ENCODE measurements around the gene TAOK2.

TAOK2 gene

DNA sequence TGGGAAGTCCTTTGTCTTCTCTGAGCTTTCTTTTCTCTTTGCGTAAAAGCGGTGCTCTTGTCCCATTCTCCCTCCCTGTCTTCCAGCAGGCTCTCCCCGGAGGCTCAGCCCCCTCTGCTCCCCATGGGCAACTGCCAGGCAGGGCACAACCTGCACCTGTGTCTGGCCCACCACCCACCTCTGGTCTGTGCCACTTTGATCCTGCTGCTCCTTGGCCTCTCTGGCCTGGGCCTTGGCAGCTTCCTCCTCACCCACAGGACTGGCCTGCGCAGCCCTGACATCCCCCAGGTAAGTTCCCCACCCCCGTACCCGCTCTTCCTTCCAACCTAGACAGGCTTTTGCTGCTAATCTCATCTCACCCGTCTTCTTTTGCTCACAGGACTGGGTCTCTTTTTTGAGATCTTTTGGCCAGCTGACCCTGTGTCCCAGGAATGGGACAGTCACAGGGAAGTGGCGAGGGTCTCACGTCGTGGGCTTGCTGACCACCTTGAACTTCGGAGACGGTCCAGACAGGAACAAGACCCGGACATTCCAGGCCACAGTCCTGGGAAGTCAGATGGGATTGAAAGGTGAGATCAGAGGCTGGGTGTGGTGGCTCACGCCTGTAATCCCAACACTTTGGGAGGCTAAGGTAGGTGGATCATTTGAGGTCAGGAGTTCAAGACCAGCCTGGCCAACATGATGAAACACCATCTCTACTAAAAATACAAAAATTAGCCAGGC, 10.5 kb upstream of the TAOK2 start:
- no peak for DNase-seq

DNA sequence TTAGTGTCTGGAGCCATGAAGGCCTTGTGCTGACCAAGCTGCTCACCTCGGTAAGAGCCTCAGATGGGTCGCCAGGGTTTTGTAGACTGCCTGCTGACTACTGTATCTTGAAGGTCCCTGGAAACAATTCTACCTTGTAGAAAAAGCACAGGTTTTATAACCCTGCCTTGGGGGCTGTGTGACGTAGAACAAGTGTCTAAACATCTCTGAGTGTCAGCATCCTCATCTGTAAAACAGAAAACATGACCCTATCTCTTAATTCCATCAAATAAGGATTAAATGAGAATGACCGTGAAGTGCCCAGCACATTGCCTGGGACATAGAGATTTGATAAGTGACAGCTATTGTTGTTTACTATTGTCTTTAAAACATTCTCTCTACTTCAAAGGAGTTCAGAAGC, 5.5 kb upstream of the TAOK2 start:
- no peak for DNase-seq

DNA sequence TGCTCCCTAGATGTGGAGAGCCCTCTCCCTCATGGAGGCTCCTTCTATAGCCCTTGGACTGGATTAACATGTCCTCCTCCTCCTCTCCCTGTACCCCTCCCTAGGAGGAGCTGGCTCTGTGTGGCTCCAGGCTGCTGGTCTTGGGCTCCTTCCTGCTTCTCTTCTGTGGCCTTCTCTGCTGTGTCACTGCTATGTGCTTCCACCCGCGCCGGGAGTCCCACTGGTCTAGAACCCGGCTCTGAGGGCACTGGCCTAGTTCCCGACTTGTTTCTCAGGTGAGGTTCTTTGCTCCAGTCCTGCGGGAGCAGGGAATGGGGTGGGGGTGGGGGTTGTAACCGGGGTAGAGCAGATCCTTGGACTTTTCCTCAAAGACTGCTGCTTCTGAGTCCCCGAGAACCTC, 2.4 kb upstream of the TAOK2 start:
- no peak for DNase-seq

DNA sequence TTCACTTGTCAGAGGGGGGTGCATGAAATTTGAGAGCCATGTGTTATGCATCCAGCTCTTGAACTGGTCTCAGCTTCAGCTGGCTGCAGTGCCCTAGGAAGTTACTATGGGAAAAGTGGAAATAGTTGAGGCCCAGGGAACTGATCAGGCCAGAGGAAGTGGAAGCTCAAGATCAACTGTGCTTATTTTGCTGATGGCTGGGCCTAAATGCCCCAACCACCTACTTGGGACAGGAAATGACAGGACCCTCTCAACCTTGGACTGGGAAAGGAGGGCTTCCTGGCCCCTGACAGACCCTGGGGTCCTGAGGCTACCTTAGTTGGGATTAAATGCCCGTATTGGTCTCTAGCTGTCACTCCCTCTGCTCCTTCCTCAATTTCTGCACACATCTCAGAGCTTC, 1.2 kb upstream of the TAOK2 start:
- no peak for DNase-seq

DNA sequence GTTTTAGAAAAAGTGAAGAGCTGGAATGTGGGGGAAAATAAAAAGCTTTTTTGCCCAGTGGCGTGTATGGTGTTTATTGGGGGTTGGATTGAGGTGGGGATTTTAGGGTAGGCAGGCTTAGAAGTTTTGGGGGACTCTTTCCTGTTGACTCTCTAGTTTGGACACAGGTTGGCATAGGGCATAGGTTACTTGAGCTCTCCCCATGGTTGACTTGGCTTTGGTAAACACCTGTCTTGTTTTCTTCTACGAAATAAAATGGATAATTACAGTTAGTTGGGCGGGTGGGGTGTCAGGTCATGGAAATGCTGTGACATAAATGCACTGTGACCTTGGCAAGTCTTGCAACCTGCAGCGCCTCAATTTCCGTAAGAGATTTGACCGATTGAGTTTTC, 680 bp upstream of the TAOK2 start:
- DNase-seq, result no peak

DNA sequence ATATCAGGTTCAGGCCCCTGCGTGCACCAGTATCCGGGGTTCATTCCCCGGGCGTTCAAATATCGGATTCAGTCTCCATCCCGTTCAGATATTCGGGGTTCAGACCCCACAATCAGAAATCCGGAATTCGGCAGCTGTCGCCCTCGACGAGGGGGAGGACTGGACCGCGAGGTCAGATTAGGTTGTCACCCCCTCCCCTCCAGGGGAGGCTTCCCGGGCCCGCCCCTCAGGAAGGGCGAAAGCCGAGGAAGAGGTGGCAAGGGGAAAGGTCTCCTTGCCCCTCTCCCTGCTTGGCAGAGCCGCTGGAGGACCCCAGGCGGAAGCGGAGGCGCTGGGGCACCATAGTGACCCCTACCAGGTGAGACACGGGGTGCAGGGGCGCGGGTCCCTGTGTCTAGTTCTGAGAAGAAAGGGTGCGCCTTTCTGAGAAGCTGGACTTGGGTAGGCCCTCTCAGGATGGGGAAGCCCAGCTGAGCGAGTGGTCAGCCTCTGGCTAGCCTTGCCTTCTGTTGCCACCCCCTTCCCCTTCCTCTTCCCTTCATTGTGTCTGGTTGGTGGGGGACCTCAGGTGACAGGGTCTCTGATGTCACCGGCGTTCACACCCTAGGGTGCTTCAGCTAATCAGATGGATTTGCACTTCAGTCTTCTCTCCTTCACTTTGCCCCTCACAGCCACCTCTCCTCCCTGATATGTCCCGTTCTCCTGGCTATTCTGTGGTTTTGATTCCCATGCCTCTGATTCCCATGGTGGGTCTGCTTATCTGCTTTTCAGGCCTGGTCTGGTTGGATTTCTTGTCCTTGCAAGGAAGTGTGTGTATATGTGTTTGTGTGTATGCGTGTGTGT, 844 bp downstream of the TAOK2 start:
- peak; percentile 18 for DNase-seq

DNA sequence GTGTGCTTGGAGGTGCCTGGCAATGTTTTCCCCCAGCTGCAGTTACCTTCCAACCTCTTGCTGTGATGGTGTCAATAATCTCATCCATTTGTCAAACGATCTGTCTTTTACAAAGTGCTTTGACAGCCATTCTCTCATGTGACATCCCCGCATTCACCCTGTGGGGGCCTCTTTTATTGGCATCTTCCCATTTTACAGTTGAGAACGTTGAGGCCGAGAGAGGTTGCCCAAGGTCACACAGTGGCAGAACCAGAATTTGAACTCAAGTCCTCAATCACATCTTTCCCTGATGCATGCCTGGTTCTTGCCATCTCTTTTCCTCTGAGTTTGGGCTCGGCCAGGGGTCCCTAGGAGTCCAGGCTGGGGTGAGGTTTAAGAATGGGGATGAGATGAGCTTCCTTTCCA, 1.5 kb downstream of the TAOK2 start:
- DNase-seq, result no peak

DNA sequence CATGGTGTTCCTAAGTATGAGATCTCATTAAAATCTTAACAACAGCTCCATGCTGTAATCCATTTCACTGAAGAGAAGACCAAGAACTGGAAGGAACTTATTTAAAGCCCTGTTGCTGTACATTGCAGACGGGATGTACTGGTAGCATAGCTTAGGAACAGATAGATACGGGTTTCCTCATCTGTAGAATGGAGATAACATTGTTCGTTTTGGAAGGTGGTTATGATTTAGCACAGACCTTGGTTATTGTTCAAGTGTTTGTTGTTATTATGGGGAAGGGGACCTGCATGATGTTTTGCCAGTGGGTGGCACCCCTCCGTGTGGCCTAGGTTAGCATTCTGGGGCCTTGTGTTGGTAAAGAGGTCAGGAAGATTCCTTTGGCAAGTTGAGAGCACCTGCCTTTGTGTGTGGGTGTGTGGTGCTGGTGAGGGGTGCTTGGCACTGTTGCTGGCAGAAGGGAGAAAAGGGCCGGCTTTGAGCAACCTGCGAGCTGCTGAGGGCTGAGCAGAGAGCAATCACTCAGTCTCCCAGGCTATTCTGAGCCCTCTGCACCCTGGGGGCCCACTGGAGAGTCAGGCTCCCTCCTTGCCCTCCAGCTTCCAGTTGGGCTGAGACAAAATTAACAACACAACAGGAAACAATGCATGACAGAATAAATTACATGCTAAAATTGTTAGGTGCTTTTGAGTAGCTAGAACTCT, 2.3 kb downstream of the TAOK2 start:
- DNase-seq, result no peak

DNA sequence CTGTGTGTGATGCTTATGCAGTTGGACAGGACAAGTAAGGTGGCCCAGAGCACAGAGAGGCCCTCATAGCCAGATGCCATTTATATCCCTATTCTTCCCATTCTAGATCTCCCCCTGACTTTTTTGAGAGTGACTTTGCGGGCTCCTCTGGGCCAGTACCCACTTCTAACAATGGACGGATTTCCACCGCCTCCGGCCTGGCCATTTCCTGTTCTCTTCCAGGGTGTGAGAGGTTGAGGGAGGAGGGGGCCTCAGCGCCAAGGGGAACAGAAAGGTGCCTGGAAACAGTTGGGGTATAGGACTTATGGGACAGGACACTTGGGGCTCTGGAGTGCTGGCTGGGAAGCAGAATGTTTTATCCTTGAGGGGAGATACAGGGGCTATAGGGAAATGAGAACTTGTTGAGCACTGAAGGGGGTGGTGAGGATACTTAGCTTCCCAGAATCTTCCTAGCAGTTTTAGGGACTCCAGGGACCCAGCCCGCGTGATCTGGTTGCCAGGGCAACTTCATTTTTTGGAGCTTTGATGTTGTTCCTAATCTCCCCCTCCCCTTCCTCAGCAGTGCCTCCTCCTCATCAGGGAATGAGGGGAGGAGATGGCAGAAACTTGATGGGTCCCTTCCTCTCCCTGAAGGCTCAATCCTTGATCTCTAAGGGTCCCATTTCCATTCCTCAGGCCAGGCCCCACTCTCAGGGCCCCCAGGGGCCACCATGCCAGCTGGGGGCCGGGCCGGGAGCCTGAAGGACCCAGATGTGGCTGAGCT, 3.6 kb downstream of the TAOK2 start:
- DNase-seq, result no peak

DNA sequence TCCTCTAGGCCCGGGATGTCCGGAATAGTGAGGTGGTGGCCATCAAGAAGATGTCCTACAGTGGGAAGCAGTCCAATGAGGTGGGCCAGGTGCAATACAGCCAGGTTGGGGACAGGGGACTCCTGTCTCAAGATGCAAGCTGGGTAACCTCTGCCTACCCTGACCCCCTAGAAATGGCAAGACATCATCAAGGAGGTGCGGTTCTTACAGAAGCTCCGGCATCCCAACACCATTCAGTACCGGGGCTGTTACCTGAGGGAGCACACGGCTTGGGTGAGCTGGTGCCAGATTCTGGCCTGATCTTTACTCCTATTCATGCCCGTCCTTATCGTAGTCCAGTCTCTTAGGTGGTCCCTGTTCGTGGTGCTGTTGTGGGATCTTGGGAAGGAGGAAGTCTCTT, 4.4 kb downstream of the TAOK2 start:
- DNase-seq, result no peak

DNA sequence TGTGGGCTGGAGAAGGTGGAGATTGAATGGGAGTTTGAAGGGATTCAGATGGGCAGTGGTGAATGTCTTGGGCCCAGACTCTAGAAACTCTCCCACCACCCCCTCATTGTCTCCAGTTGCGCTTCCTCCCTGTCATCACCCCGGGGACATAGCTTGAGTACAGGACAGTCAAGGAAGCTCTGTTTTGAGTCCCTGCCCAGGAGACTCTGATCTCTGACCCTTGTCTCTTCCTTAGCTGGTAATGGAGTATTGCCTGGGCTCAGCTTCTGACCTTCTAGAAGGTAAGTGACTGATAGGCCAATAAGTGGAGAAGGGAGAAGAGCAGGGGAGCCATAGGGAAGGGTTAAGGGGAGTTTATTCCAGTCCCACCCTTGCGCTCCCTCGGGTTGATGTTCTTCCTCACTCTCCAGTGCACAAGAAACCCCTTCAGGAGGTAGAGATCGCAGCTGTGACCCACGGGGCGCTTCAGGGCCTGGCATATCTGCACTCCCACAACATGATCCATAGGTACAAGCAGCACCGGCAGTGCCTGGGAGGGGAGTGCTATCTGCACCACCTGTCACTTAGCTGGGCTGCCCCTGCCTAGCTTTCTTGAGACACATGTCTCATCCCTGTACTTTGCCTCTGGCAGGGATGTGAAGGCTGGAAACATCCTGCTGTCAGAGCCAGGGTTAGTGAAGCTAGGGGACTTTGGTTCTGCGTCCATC, 5.0 kb downstream of the TAOK2 start:
- DNase-seq, result no peak

DNA sequence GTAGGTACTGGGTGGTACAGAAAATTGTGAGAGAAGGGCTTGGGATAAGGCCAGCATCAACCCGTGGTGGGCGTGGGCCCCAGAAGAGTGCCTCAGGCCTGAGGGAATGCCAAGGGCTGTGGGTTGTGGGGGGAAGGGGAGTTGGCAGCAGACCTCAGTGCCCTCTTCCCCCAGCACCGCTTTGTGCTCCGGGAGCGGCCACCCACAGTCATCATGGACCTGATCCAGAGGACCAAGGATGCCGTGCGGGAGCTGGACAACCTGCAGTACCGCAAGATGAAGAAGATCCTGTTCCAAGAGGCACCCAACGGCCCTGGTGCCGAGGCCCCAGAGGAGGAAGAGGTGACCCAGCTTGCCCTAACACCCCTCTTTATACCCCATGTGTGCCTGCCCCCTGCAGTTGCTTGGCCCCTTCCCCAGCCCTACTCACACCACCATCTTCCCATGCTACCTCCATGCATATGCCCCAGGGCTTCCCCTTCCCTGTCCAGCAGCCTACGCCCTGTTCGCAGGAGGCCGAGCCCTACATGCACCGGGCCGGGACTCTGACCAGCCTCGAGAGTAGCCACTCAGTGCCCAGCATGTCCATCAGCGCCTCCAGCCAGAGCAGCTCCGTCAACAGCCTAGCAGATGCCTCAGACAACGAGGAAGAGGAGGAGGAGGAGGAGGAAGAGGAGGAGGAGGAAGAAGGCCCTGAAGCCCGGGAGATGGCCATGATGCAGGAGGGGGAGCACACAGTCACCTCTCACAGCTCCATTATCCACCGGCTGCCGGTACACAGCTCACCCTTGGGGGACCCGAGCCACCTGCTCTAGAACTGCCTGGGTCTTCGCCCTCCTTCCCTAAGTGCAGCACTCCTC, 9.1 kb downstream of the TAOK2 start:
- no peak for DNase-seq

DNA sequence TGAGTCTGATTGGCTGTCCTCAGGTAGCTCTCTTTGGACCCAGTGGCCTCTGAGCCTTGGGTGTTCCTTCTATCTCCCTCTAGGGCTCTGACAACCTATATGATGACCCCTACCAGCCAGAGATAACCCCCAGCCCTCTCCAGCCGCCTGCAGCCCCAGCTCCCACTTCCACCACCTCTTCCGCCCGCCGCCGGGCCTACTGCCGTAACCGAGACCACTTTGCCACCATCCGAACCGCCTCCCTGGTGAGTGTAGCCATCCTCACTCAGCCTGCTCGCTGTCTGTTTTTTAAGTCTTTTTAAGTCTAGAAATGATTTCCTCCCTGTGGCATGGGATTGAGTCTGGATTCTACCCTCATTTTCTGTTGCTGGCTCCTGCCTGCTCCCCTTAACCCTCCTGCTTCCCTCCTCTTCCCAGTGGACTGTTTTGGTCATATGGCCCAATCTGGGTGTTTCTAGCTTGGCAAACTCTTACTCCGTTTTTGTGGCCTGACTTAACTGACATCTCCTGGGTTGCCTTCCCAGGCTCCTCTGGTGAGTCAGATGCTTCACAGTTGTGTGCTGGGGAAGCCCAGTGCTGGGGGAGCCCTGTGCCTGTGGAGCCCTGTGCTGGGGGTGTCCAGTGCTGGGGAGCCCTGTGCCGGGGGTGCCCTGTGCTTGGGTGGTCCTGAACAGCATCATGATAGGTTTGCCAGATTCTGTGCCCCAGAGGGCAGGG, 9.9 kb downstream of the TAOK2 start:
- DNase-seq, result no peak

DNA sequence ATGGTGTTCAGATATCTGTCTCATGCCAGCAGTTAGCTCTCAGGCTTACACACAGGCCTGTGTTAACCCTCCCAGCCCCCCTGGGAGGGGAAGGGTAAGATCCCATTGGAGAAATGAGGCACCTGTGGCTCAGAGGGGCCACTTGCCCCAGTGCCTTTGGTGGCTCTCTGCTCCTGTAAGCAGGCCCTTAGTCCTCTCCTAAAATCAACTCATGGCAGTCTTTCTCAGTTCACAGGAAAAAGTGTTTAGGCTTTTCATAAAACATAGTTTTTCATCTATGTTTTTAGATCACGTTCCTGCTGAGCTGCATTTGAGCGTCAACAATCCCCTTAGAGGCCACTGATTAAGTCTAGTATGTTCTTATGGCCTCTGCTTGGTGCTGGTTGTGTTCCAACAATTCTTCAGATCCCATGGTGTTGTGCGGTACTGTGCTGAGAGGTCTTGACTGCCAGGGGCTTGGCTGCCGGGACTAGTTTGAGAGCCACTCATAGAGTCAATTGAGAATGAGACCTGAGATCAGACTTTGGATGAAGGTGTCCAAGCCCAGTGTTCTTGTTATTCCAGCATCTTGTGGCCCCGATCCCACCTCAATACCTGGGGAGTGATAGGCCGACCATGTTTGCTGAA, 10.6 kb downstream of the TAOK2 start:
- no peak for DNase-seq

DNA sequence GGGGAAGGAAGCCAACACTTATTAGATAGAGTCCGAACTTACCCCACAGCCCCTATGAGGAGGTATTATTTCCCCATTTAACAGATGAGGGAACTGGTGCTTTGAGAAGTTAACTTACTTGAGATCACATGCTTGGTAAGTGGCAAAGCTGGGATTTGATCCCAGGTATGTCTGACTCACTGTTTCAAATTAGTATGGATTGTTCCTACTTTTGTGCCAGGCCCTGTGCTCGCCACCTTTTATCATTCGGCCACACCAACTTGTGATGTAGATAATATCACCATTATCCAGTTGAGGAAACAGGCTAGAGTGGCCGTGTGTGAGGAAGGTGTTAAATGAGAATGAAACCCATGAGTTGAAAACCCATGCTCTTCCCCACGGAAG, 11.1 kb downstream of the TAOK2 start:
- no peak for DNase-seq

DNA sequence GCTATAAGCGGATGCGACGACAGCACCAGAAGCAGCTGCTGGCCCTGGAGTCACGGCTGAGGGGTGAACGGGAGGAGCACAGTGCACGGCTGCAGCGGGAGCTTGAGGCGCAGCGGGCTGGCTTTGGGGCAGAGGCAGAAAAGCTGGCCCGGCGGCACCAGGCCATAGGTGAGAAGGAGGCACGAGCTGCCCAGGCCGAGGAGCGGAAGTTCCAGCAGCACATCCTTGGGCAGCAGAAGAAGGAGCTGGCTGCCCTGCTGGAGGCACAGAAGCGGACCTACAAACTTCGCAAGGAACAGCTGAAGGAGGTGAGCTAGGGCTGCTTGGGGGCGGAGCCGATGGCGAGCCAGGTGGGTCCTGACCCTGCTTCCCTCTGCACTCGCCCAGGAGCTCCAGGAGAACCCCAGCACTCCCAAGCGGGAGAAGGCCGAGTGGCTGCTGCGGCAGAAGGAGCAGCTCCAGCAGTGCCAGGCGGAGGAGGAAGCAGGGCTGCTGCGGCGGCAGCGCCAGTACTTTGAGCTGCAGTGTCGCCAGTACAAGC, 11.7 kb downstream of the TAOK2 start:
- no peak for DNase-seq

DNA sequence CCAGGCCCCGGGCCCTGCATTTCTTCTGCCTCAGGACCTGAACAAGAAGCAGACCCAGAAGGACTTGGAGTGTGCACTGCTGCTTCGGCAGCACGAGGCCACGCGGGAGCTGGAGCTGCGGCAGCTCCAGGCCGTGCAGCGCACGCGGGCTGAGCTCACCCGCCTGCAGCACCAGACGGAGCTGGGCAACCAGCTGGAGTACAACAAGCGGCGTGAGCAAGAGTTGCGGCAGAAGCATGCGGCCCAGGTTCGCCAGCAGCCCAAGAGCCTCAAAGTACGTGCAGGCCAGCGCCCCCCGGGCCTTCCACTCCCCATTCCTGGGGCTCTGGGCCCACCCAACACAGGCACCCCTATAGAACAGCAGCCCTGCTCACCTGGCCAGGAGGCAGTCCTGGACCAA, 12.6 kb downstream of the TAOK2 start:
- DNase-seq, result no peak

DNA sequence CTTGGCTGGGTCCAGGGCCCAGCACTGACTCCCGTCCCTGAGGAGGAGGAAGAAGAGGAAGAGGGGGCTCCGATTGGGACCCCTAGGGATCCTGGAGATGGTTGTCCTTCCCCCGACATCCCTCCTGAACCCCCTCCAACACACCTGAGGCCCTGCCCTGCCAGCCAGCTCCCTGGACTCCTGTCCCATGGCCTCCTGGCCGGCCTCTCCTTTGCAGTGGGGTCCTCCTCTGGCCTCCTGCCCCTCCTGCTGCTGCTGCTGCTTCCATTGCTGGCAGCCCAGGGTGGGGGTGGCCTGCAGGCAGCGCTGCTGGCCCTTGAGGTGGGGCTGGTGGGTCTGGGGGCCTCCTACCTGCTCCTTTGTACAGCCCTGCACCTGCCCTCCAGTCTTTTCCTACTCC, 13.3 kb downstream of the TAOK2 start:
- DNase-seq, result no peak

DNA sequence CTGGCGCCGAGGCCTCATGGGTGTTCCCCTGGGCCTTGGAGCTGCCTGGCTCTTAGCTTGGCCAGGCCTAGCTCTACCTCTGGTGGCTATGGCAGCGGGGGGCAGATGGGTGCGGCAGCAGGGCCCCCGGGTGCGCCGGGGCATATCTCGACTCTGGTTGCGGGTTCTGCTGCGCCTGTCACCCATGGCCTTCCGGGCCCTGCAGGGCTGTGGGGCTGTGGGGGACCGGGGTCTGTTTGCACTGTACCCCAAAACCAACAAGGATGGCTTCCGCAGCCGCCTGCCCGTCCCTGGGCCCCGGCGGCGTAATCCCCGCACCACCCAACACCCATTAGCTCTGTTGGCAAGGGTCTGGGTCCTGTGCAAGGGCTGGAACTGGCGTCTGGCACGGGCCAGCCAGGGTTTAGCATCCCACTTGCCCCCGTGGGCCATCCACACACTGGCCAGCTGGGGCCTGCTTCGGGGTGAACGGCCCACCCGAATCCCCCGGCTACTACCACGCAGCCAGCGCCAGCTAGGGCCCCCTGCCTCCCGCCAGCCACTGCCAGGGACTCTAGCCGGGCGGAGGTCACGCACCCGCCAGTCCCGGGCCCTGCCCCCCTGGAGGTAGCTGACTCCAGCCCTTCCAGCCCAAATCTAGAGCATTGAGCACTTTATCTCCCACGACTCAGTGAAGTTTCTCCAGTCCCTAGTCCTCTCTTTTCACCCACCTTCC, 13.9 kb downstream of the TAOK2 start:
- DNase-seq, result no peak

All from EL (cell line).